GM21825 (cell line): ENCODE results near the gene ANKRD6.

ENCODE experiments used
- ATAC-seq: cut with Tn5 transposase; IDR thresholded peaks from one replicate; pipeline ENCODE4 v1.9.1; 2021; ENCODE audit warnings: mild to moderate bottlenecking, moderate library complexity; ENCODE audit not compliant: unreplicated experiment

Gene ANKRD6

GRCh38 chr6:89412071-89413005 lies 20.6 kb upstream of the ANKRD6 start, which contains the start of gene RRAGD:
TSS of gene RRAGD (minus strand) at chr6:89412273. CDS start at chr6:89411993, 280 bp downstream.
- ATAC-seq = peak; percentile 77

DNA sequence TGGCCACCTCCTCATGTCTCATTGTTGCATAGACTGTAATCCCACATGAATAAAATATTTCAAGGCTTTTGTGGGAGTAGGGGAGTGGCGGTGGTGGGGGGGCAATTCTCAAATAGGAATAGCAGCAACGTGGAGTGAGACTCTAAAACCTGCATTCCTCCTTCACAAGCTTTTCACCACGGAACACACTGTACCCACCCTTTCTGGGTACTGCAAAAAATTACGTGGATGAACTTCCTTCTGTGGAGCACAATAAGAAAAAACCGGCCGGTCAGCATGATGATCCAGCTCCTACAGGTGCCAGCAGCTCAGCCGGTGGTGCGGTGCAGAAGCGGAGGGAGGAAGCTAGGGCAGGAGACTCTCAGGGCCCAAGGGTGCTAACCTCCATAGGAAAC lies 19.9 kb upstream of the ANKRD6 start:
- ATAC-seq = no peak

DNA sequence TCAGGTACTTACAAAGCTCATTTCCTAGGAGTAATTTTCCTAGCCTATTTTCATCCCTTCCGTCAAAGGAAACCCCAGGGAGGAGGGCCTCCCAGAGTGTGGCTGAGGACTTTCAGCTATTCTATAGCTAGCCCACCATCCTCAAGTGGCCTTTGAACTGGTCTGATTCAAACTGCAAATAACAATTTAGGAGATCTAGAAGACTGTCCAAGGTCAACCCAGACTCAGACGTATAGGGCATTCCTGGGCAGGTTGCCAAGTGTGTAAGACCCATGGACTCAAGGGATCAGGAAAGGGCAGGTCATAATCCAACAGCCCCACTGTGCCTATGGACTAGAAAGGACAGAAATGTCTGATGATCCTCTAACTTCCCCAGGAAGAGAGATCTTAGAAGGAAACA lies 18.7 kb upstream of the ANKRD6 start:
- no peak for ATAC-seq

DNA sequence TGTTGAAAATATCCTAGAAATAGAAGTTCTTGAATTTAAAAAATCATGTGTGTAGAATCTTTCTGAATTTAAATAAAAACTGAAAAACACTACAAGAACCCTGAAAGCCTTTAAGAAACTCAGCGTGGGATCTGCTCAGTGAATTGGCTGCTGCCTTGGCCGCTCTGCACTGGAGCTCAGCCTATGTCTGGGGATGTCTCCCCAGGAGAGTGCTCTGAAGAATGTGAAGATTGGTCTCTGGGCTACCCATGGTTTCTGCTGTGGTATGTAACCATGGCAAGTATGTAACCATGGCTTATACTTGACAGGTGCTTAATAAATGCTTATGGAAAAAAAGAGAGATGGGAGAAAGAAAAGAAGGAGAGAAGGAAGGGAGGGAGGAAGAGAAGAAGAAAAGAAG lies 17.8 kb upstream of the ANKRD6 start:
- ATAC-seq = no peak

GRCh38 chr6:89416796-89417195 lies 16.2 kb upstream of the ANKRD6 start:
- no peak for ATAC-seq

GRCh38 chr6:89430201-89430962 lies 2.6 kb upstream of the ANKRD6 start:
- ATAC-seq = no peak

DNA sequence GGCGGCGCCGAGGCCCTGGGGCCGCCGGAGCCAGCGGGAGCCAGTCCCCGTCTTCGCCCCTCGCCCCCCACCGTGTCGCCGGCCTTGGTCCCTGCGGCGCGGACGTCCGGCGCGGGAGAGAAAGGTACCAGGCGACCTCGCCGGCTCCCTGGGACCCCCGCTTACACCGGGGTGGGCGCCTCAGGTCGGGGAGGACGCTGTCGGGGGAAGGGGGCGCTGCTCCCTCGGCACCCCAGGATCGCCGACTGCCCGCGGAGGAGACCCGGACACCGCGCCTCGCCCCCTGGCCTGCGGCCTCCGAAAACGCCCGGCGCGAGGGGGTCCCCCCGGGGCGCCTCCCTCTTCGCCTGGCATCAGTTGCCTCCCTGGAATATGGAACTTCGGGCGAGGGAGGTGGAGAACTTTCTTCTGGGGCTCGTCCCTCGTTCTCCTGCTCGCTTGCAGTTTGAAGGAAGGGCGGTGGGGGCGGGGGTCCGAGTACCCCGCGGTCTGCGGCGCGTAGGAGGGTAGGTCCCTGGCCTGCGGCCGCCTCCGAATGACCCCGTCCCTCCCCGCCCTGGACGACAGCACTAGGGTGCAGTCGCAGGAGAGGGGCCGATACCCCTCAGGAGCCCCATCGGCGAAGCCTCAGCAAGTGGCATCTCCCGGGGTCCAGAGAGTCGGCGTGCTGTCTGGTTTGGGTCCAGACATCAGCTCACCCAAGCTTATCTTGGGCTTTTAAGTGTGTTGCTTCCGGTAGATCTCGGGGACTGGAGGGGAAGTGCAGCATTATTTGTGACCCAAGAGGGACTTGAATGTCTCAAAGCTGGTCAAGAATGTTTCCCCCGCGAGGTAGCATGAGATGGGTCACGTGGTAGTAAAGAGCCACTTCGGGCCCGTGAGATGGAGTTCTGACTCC lies 549 bp downstream of the ANKRD6 start:
- peak; percentile 42 for ATAC-seq

GRCh38 chr6:89434150-89434499 lies 1.2 kb downstream of the ANKRD6 start:
- no peak for ATAC-seq

DNA sequence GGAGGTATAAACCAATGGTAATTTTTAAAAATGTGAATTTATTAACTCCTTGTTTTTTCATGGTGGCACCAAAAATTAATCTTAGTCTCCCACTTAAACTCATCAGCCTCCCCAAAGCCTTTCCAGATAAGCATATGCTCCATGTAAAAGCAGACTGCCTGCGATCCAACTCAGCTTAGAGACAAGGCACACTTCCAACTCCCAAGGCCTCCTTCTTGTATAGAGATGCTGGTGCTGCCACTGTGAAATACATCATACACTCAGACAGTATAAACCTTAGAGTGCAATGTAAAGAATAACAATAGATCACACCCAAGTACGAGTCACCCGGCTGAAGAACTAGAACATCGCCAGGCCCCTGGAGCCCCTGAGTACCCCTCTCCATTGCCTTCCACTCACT lies 2.0 kb downstream of the ANKRD6 start:
- ATAC-seq = no peak

GRCh38 chr6:89436226-89436625 lies 3.3 kb downstream of the ANKRD6 start:
- ATAC-seq = no peak

GRCh38 chr6:89438248-89438647 lies 5.3 kb downstream of the ANKRD6 start:
- no peak for ATAC-seq

- ATAC-seq = no peak
These were observed 6.1 kb downstream of the ANKRD6 start for GRCh38 chr6:89439014-89439413.

DNA sequence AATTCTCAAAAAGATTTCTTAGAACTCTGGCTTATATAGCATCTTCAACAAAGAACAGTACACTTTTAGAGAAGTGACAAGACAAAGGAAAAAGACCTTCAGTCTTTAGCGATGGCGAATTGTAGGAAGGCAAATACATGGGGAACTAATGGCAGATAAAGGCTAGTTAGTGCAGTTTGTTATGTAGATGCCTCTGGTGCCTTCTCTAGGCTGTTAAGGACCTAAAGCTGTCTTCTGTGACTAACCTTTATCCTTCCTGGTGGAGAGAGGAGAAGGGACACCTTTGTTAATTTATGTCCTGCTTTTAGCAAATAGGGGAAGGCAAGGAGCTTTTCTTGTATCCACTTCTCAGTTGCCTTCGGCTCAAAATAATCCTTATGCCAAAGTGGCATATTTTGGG lies 7.2 kb downstream of the ANKRD6 start:
- ATAC-seq = no peak

GRCh38 chr6:89443658-89444057 lies 10.7 kb downstream of the ANKRD6 start:
- ATAC-seq = no peak

GRCh38 chr6:89449193-89449592 lies 16.2 kb downstream of the ANKRD6 start:
- ATAC-seq = no peak

DNA sequence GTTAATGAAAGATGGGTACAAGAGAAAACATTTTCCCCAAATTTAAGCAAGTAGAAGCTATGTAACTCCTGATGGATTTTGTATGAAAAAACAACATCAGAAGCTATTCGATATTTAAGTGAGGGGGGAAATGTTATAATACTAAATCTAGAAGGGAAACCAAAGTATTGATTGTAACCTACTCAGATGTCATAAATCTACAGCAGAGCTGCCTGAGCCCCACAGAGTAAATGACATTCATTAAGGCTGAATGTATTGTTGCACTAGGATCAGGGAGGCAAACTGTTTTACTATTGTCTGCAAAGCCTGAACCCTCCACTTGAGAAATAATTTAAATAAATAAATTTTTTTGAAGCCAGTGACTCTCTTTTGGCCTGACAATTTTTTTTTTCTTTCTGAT lies 19.3 kb downstream of the ANKRD6 start:
- no peak for ATAC-seq

DNA sequence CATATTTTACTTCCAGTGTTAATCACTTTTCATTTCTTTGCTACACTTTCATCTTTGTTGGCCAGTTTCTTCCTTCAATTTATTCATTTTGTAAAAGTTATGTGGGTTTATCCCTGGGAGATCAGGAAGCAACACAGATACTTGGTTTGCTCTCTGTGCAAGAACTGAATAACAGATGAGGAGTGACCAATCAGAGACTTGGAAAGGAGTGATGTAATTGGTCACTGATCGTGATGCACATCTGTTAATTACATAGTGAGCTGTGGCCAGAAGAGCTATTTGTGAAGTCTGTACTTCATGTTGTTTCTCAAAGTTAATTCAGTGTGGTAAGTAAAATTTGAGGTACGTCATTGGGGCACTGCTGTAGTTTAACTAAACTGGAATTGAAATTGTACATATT lies 21.3 kb downstream of the ANKRD6 start:
- ATAC-seq = no peak

DNA sequence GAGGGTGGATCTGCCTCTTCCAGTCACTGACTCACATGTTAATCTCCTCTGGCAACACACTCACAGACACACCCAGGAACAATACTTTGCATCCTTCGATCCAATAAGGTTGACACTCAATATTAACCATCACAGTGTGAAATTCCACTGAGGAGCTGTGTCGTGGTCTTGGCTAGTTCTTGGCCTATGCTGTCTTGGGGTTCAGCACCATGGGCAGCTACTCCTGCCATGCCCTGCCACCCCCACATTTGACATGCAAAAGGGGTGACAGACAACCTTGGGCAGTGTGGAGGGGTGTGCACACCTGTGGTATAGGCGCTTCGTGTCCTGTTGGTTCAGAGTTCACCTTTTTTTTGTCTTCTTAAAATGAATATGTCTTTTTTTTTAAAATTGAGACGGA lies 25.8 kb downstream of the ANKRD6 start:
- ATAC-seq = no peak

GRCh38 chr6:89459501-89459900 lies 26.5 kb downstream of the ANKRD6 start:
- ATAC-seq = no peak

DNA sequence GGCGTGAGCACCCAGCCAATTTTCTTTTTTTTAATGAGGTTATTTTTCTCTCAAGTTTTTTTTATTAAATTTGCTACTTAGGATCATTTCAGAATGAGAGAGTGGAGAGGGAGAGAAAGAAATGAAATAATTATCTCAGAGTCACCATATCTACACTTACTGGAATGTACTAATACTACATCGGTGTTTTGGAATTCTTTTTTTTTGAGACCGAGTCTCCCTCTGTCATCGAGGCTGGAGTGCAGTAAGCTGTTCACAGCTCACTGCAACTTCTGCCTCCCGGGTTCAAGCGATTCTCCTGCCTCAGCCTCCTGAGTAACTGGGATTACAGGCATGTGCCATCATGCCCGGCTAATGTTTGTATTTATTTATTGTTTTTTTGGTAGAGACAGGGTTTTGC lies 27.8 kb downstream of the ANKRD6 start:
- no peak for ATAC-seq

DNA sequence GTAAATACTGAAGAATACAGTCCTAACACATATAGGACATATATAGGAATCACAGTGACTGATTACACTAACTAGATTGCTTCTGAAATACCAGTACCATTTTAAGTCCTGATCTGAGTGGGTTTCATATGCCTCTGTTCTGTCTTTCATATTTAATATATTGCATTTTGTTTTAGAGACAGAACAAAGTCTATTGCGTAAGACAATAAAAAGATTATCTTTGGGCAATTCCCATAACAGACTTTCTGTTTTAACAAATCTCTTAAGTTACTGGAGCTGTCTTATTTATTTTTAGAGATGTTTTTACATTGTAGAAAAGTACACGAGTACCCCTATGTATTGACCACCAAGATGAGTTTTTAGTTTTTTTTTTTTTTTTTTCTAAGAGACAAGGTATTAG lies 29.6 kb downstream of the ANKRD6 start:
- no peak for ATAC-seq
